IPS-20b (cell line): ENCODE data around the gene STX8.
"Not testable (repeated sequence)": the region's sequence is repeated elsewhere in the genome, so short reads cannot be mapped to it uniquely, and the experiment has no call there.

Source experiments
- H3K27ac ChIP-seq: one replicate; pipeline ENCODE4 v1.5.1; 2013; ENCODE audit warnings: low read length
- H3K27me3 ChIP-seq: 2 replicates; pipeline ENCODE4 v1.6.1; 2013; ENCODE audit warnings: mild to moderate bottlenecking, low read length, inconsistent platforms; ENCODE audit not compliant: insufficient read depth
- H3K36me3 ChIP-seq: 2 replicates; pipeline ENCODE4 v1.6.1; 2013; ENCODE audit warnings: low read depth, mild to moderate bottlenecking, inconsistent platforms, low read length, moderate library complexity; ENCODE audit not compliant: insufficient read depth
- H3K4me1 ChIP-seq: 2 replicates; pipeline ENCODE4 v1.6.1; 2013; ENCODE audit warnings: mild to moderate bottlenecking, control low read depth, inconsistent platforms, low read length, moderate library complexity; ENCODE audit not compliant: insufficient read depth
- H3K4me3 ChIP-seq: 2 replicates; pipeline ENCODE4 v1.5.1; 2013; ENCODE audit warnings: mild to moderate bottlenecking, low read length, inconsistent platforms
- H3K9ac ChIP-seq: 2 replicates; pipeline ENCODE4 v1.6.1; 2013; ENCODE audit warnings: low read depth, mild to moderate bottlenecking, inconsistent platforms, low read length, moderate library complexity
- H3K9me3 ChIP-seq: 2 replicates; pipeline ENCODE4 v1.6.1; 2013; ENCODE audit warnings: mild to moderate bottlenecking, low read depth, low read length, inconsistent platforms; ENCODE audit not compliant: insufficient read depth

STX8 gene

DNA sequence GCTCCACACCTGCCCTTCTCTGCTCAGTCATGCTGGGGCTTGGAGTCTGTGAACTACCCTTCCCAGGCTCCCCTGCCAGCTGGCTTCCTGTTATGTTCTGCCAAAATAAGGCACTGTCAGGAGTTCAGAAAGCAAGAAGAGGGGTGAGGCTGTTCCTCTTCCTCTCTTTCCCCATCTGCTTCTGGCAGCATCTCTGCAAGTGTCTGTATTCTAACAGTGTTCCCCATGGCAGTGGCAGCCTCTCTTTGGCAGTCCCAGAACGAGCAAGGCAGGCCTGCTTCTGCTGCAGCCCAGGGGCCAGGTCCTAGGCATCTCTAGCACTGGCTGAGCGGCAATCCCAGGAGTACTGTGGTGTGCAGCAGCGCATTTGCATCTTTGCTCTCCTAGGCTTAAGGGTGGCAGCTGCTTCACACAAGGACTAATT is 219.1 kb downstream of the STX8 start:
- Histone ChIP-seq H3K9ac (no peak overlapping the region), H3K4me1 (no peaks in the 10 kb centered on the region), H3K9me3 (no peaks in the 10 kb centered on the region), H3K27ac (no peak overlapping the region), H3K4me3 (no peak overlapping the region), H3K36me3 (no peaks in the 10 kb centered on the region), H3K27me3 (no peaks in the 10 kb centered on the region)

DNA sequence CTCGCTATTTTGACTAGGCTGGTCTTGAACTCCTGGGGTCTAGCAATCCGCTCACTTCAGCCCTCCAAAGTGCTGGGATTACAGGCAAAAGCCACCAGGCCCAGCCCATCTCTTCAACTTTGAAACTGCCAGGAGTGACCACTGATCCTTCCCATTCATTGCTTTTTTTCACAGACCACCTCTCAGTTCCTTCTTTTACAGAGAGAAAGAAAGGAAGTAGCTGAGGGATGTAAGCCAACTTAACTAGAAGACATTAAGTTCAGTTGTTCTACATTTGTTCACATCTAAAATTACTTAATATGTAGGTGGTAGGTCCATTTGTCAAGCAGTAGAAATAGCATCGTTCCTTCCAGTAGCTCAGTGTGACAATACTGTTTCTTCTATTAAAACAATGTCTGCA is 219.8 kb downstream of the STX8 start:
- Histone ChIP-seq H3K27me3 (no peaks in the 10 kb centered on the region), H3K27ac (no peak overlapping the region), H3K9ac (no peak overlapping the region), H3K4me3 (no peak overlapping the region), H3K9me3 (no peaks in the 10 kb centered on the region), H3K4me1 (no peaks in the 10 kb centered on the region), H3K36me3 (no peaks in the 10 kb centered on the region)

GRCh38 chr17:9355231-9355630 is 220.4 kb downstream of the STX8 start:
- H3K9me3 ChIP-seq, H3K27ac ChIP-seq, H3K9ac ChIP-seq, H3K27me3 ChIP-seq, H3K36me3 ChIP-seq, H3K4me1 ChIP-seq, H3K4me3 ChIP-seq: not testable (repeated sequence)

DNA sequence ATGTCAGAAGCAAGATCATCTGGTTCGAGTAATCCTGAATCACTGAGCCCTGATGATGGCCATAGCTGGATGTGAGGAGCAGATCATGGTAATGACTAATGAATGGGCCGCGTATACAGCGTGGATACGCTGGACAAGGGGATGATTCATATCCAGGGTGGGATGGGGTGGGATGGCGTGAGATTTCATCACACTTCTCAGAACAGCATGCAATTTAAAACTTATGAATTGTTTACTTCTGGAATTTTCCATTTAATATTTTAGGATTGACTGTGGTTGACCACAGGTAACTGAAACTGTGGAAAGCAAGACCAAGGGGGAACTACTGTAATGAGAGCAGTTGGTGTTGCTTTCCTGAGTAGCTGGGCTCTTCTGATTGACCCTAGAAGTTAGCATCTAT is 225.5 kb downstream of the STX8 start:
- Histone ChIP-seq H3K9ac (no peak overlapping the region), H3K27ac (no peak overlapping the region), H3K4me3 (no peak overlapping the region), H3K4me1 (no peaks in the 10 kb centered on the region), H3K36me3 (no peaks in the 10 kb centered on the region), H3K27me3 (no peaks in the 10 kb centered on the region), H3K9me3 (no peaks in the 10 kb centered on the region)

- Histone ChIP-seq H3K9me3 (no peaks in the 10 kb centered on the region), H3K9ac (no peak overlapping the region), H3K27ac (no peak overlapping the region), H3K4me1 (peaks cover 5% of the 10 kb centered on the region; the same call in 1 of the 2 replicates), H3K36me3 (no peaks in the 10 kb centered on the region), H3K4me3 (no peak overlapping the region), H3K27me3 (no peaks in the 10 kb centered on the region)
Measured at GRCh38 chr17:9346296-9346926, 229.2 kb downstream of the STX8 start.

- H3K36me3 ChIP-seq, result no peaks in the 10 kb centered on the region
- H3K9me3 ChIP-seq, result no peaks in the 10 kb centered on the region
- no peaks in the 10 kb centered on the region for H3K27me3 ChIP-seq
- H3K4me3 ChIP-seq, result no peak overlapping the region
- H3K4me1 ChIP-seq, result peaks cover 5% of the 10 kb centered on the region; the same call in 1 of the 2 replicates
- no peak overlapping the region for H3K9ac ChIP-seq
- no peak overlapping the region for H3K27ac ChIP-seq
Measured at GRCh38 chr17:9343516-9343915, 232.1 kb downstream of the STX8 start.

DNA sequence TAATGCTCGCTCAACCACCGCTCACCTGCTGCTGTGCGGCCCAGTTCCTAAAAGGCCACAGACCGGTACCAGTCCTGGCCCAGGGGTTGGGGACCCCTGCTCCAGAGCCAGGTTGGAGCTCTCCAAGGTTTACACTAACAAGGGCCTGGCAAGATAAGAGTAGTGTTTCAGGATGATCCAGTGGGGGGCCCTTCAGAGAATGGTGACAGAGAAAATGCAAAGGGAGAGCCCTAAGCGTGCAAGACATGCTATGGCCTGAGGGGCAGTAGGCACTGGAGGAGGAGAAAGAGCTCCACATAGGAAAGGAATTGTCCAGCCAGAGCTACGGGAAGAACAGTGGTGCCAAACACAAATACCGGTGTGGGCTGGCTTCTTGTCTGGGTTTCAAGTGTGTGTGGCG is 233.4 kb downstream of the STX8 start:
- Histone ChIP-seq H3K9ac (no peak overlapping the region), H3K27me3 (no peaks in the 10 kb centered on the region), H3K27ac (no peak overlapping the region), H3K9me3 (no peaks in the 10 kb centered on the region), H3K4me3 (no peak overlapping the region), H3K36me3 (no peaks in the 10 kb centered on the region), H3K4me1 (peaks cover 5% of the 10 kb centered on the region; the same call in 1 of the 2 replicates)

DNA sequence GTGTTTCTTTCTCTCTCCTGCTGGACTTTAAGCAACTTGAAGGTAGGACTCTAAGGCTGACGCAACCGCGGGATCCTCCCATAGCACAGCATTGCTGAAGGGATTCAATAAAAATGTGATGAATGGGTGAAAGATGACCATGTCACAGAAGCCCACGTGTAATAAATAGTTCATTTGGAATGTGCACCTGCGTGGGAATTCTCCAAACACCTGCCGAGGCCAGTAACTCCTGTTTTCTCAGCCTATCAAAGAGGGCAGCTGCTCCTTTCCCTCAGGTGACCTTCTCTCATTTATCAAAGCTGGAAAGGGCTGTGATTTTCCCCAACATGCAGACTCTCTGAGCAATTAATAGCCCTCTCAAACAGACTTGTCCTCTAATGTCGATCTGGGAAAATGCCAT is 235.7 kb downstream of the STX8 start:
- peaks cover 5% of the 10 kb centered on the region; the same call in 1 of the 2 replicates for H3K9me3 ChIP-seq
- no peaks in the 10 kb centered on the region for H3K36me3 ChIP-seq
- peaks cover 8% of the 10 kb centered on the region; the same call in 1 of the 2 replicates for H3K4me1 ChIP-seq
- H3K27ac ChIP-seq, result no peak overlapping the region
- H3K27me3 ChIP-seq, result no peaks in the 10 kb centered on the region
- no peak overlapping the region for H3K9ac ChIP-seq
- H3K4me3 ChIP-seq, result no peak overlapping the region

DNA sequence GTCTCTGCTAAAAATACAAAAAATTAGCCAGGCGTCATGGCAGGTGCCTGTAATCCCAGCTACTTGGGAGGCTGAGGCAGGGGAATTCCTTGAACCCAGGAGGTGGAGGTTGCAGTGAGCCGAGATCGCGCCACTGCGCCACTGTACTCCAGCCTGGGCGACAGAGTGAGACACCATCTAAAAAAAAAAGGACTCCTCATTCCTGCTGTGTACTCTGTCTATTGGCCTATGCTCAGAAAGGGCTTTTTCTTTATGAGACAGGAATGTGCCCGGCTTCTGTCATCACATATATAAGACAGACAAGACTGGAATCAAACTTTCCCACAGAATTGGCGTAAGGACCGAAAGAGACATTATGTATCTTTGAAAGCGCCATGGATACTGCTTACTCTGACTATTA is 236.1 kb downstream of the STX8 start:
- not testable (repeated sequence) for H3K9ac ChIP-seq, H3K36me3 ChIP-seq, H3K4me3 ChIP-seq, H3K27me3 ChIP-seq, H3K27ac ChIP-seq, H3K9me3 ChIP-seq, H3K4me1 ChIP-seq

DNA sequence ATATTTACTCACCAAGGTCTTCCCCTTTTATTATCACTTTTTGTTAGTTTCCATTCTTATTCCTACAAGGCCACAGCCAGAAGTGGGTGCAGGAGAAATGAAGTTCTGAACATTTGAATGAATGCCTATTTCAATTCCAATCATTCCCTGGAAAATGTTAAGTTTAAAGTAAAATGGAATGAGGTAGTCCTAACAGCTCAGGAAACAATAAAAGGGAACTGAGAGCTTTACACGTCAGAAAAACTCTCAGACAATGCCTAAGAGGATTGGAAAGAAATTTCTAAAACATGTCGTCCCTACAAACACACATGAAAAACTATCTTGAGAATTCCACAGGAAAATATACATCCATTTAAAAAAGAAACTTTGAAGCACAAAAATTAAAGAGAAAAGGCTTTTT is 238.8 kb downstream of the STX8 start:
- Histone ChIP-seq H3K27ac (no peak overlapping the region), H3K4me3 (no peak overlapping the region), H3K9me3 (peaks cover 11% of the 10 kb centered on the region)

DNA sequence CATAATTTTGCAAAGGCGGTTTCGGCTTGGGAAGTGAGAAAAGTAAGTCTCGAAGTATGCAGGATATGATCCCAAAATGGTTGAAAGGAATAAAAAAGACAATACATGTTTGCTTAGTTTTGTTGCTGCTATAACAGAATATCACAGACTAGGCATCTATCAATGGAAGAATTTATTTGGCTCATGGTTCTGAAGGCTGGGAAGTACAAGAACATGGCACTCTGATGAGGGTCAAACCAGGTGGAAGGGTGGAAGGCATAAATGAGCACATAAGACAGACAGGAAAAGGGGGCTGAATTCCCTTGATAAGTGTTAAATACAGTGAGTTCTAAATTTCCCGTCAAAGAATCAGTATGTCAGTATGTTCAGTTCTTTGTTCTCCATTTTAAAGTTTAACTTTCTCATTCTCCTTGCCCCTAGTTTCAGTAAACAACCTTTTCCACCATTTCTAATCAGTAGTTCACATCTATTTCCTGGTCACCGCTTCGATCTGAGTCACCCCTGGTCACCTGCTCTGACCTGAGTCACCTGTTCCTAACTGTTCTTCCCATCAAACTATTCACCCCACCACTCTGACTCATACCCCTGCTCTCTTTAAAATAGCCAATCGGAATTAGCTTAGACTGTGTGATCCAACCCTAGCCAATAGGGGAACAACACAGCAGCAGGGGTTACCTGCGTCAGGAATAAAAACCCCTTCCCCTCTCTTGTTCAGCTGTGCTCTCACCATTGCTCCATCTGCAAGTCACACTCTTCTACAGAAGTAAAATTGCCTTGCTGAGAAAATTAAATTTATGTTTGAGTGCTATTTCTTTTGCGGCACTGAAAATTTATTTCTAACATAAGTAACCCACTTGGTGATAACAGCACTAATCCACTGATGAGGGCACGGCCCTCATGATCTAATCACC is 240.8 kb downstream of the STX8 start:
- Histone ChIP-seq H3K4me1 (peaks cover 26% of the 10 kb centered on the region), H3K27me3 (no peaks in the 10 kb centered on the region), H3K9ac (no peak overlapping the region), H3K27ac (no peak overlapping the region), H3K9me3 (peaks cover 11% of the 10 kb centered on the region), H3K4me3 (no peak overlapping the region), H3K36me3 (no peaks in the 10 kb centered on the region)

More for the DNA sequence above, 238.8 kb downstream of the STX8 start:
- H3K36me3 ChIP-seq, result no peaks in the 10 kb centered on the region
- peaks cover 8% of the 10 kb centered on the region for H3K4me1 ChIP-seq
- no peak overlapping the region for H3K9ac ChIP-seq
- H3K27me3 ChIP-seq, result no peaks in the 10 kb centered on the region

DNA sequence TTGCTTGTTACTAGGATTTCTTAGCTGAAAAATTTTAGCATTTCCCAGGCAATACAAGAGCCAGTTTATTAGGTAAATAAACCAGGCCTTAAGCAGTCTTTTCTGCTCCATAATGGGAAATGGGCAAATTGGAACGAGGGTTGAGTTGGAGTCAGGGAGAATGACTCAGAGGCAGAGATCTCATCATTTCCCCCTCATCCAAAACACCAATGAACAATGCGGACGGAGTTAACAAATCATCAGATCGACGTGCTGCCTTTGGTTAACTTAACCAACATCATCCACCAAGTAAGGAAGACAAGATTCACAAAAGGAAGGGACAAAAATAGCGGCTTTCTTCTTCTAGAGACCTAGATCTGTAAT is 243.5 kb downstream of the STX8 start:
- Histone ChIP-seq H3K9ac (no peak overlapping the region), H3K9me3 (peaks cover 11% of the 10 kb centered on the region)

More for the DNA sequence above, 243.5 kb downstream of the STX8 start:
- peaks cover 15% of the 10 kb centered on the region for H3K27me3 ChIP-seq
- no peak overlapping the region for H3K27ac ChIP-seq
- no peak overlapping the region for H3K4me3 ChIP-seq
- no peaks in the 10 kb centered on the region for H3K36me3 ChIP-seq
- peaks cover 32% of the 10 kb centered on the region for H3K4me1 ChIP-seq
